ENCODE data around the gene KRTAP9-4.
"Not testable (repeated sequence)": the region's sequence is repeated elsewhere in the genome, so short reads cannot be mapped to it uniquely, and the experiment has no call there.

Gene KRTAP9-4

GRCh38 chr17:41251261-41251660 is 1.8 kb downstream of the KRTAP9-4 start:
- TF ChIP-seq EZH2 (optimal IDR thresholded peaks at IDR 0.05; ENCODE audit: low read depth, low read length): no peak
- no peak for TF ChIP-seq CTCF (IDR thresholded peaks at IDR 0.05; ENCODE audit: low read length)
- no peak for TF ChIP-seq EZH2phosphoT487 (IDR thresholded peaks at IDR 0.05; ENCODE audit: low read length)
- Histone ChIP-seq H3K36me3 (replicated peaks; ENCODE audit: insufficient read depth, low read length) (no peaks in the 10 kb centered on the region), H4K20me1 (ENCODE audit: insufficient read depth, low read length) (no peaks in the 10 kb centered on the region), H3K4me1 (ENCODE audit: low read length) (no peaks in the 10 kb centered on the region), H3F3A (ENCODE audit: insufficient read depth, low read length) (no peaks in the 10 kb centered on the region), H3K9me2 (replicated peaks; ENCODE audit: insufficient read depth, low read length) (no peaks in the 10 kb centered on the region), H3K4me2 (ENCODE audit: low read depth, low read length) (no peak overlapping the region), H2AFZ (ENCODE audit: low read length) (no peak overlapping the region), H3K4me3 (ENCODE audit: low read length) (no peak overlapping the region), H3K9ac (ENCODE audit: low read length) (no peak overlapping the region), H3K27ac (ENCODE audit: low read length) (no peak overlapping the region), H3K9me3 (replicated peaks; ENCODE audit: insufficient read depth, low read length) (no peaks in the 10 kb centered on the region), H3K27me3 (replicated peaks; ENCODE audit: insufficient read depth, low read length) (no peaks in the 10 kb centered on the region), H3K79me2 (ENCODE audit: low read length) (no peaks in the 10 kb centered on the region)
- no peak for DNase-seq

GRCh38 chr17:41254861-41255260 is 5.4 kb downstream of the KRTAP9-4 start:
- Histone ChIP-seq H3K9me3 (replicated peaks; ENCODE audit: insufficient read depth, low read length) (no peaks in the 10 kb centered on the region), H3K27me3 (replicated peaks; ENCODE audit: insufficient read depth, low read length) (no peaks in the 10 kb centered on the region), H3K9me2 (replicated peaks; ENCODE audit: insufficient read depth, low read length) (no peaks in the 10 kb centered on the region), H4K20me1 (ENCODE audit: insufficient read depth, low read length) (no peaks in the 10 kb centered on the region), H3K79me2 (ENCODE audit: low read length) (no peaks in the 10 kb centered on the region), H3K4me2 (ENCODE audit: low read depth, low read length) (no peak overlapping the region), H3K4me1 (ENCODE audit: low read length) (no peaks in the 10 kb centered on the region), H3K4me3 (ENCODE audit: low read length) (no peak overlapping the region), H3K36me3 (replicated peaks; ENCODE audit: insufficient read depth, low read length) (no peaks in the 10 kb centered on the region), H3K27ac (ENCODE audit: low read length) (no peak overlapping the region), H3K9ac (ENCODE audit: low read length) (no peak overlapping the region), H2AFZ (ENCODE audit: low read length) (no peak overlapping the region), H3F3A (ENCODE audit: insufficient read depth, low read length) (no peaks in the 10 kb centered on the region)
- no peak for TF ChIP-seq EZH2phosphoT487 (IDR thresholded peaks at IDR 0.05; ENCODE audit: low read length)
- TF ChIP-seq CTCF (IDR thresholded peaks at IDR 0.05; ENCODE audit: low read length): no peak
- no peak for TF ChIP-seq EZH2 (optimal IDR thresholded peaks at IDR 0.05; ENCODE audit: low read depth, low read length)
- no peak for DNase-seq

GRCh38 chr17:41255381-41256290 is 6.1 kb downstream of the KRTAP9-4 start, which contains the start of gene KRTAP9-9:
Gene KRTAP9-9 (plus strand): TSS chr17:41255384.
- not testable (repeated sequence) for H3K27ac ChIP-seq (ENCODE audit: low read length); H3K9ac ChIP-seq (ENCODE audit: low read length); H3K4me1 ChIP-seq (ENCODE audit: low read length); H4K20me1 ChIP-seq (ENCODE audit: insufficient read depth, low read length); H3K4me2 ChIP-seq (ENCODE audit: low read depth, low read length); H3K79me2 ChIP-seq (ENCODE audit: low read length); H3F3A ChIP-seq (ENCODE audit: insufficient read depth, low read length); H3K9me2 ChIP-seq (replicated peaks; ENCODE audit: insufficient read depth, low read length); H3K9me3 ChIP-seq (replicated peaks; ENCODE audit: insufficient read depth, low read length); DNase-seq; H2AFZ ChIP-seq (ENCODE audit: low read length); H3K27me3 ChIP-seq (replicated peaks; ENCODE audit: insufficient read depth, low read length); H3K4me3 ChIP-seq (ENCODE audit: low read length); H3K36me3 ChIP-seq (replicated peaks; ENCODE audit: insufficient read depth, low read length)

- Histone ChIP-seq H3K27me3 (replicated peaks; ENCODE audit: insufficient read depth, low read length) (no peaks in the 10 kb centered on the region), H2AFZ (ENCODE audit: low read length) (no peak overlapping the region), H3K27ac (ENCODE audit: low read length) (no peak overlapping the region), H3K9ac (ENCODE audit: low read length) (no peak overlapping the region), H3K9me3 (replicated peaks; ENCODE audit: insufficient read depth, low read length) (no peaks in the 10 kb centered on the region), H3K36me3 (replicated peaks; ENCODE audit: insufficient read depth, low read length) (no peaks in the 10 kb centered on the region), H3K4me1 (ENCODE audit: low read length) (no peaks in the 10 kb centered on the region), H3K4me2 (ENCODE audit: low read depth, low read length) (no peak overlapping the region), H3F3A (ENCODE audit: insufficient read depth, low read length) (no peaks in the 10 kb centered on the region), H3K9me2 (replicated peaks; ENCODE audit: insufficient read depth, low read length) (no peaks in the 10 kb centered on the region), H3K79me2 (ENCODE audit: low read length) (no peaks in the 10 kb centered on the region), H4K20me1 (ENCODE audit: insufficient read depth, low read length) (no peaks in the 10 kb centered on the region), H3K4me3 (ENCODE audit: low read length) (no peak overlapping the region)
- TF ChIP-seq EZH2phosphoT487 (IDR thresholded peaks at IDR 0.05; ENCODE audit: low read length): no peak
- no peak for TF ChIP-seq CTCF (IDR thresholded peaks at IDR 0.05; ENCODE audit: low read length)
- TF ChIP-seq EZH2 (optimal IDR thresholded peaks at IDR 0.05; ENCODE audit: low read depth, low read length): no peak
- no peak for DNase-seq
Observed at GRCh38 chr17:41256291-41256685, 6.8 kb downstream of the KRTAP9-4 start.
